NCI-H2196 treated with DMSO at 0.1 percent for 48 hours (cell line): ENCODE results near the gene UQCR10.

ENCODE experiments used
- DNase-seq: peaks from one replicate; lab custom pipeline; 2025; ENCODE audit not compliant: unreplicated experiment; lab: John Stamatoyannopoulos, UW

Gene UQCR10

GRCh38 chr22:29758959-29759358, 8.2 kb upstream of the UQCR10 start:
- no peak for DNase-seq

- no peak for DNase-seq
These were observed 4.9 kb upstream of the UQCR10 start for GRCh38 chr22:29762263-29762662.

GRCh38 chr22:29765905-29766631, 1.1 kb upstream of the UQCR10 start:
- DNase-seq = no peak

GRCh38 chr22:29766632-29767170, 468 bp upstream of the UQCR10 start, which contains the start of gene ZMAT5:
ZMAT5 (minus strand) TSS chr22:29767007; CDS start chr22:29748544, 18,463 bp downstream.
- DNase-seq = peak; percentile 69

GRCh38 chr22:29768052-29768693, 1.0 kb downstream of the UQCR10 start:
- no peak for DNase-seq

- DNase-seq = no peak
These were observed 2.7 kb downstream of the UQCR10 start for GRCh38 chr22:29769723-29770321.

GRCh38 chr22:29772170-29772641, 5.0 kb downstream of the UQCR10 start:
- DNase-seq = no peak

- no peak for DNase-seq
These were observed 6.1 kb downstream of the UQCR10 start for GRCh38 chr22:29773233-29773632.

- no peak for DNase-seq
These were observed 13.1 kb downstream of the UQCR10 start for GRCh38 chr22:29780220-29780619.

GRCh38 chr22:29780748-29781676, 13.8 kb downstream of the UQCR10 start:
- no peak for DNase-seq

GRCh38 chr22:29782061-29782845, 15.1 kb downstream of the UQCR10 start:
- DNase-seq = no peak

- DNase-seq = no peak
These were observed 17.5 kb downstream of the UQCR10 start for GRCh38 chr22:29784451-29785361.

GRCh38 chr22:29786031-29786430, 18.9 kb downstream of the UQCR10 start:
- no peak for DNase-seq

GRCh38 chr22:29787371-29787980, 20.3 kb downstream of the UQCR10 start:
- DNase-seq = no peak

- DNase-seq = no peak
These were observed 21.4 kb downstream of the UQCR10 start for GRCh38 chr22:29788339-29789279.

GRCh38 chr22:29790061-29790460, 22.9 kb downstream of the UQCR10 start:
- no peak for DNase-seq

- DNase-seq = no peak
These were observed 26.2 kb downstream of the UQCR10 start for GRCh38 chr22:29793396-29793795.
